GM21529 (cell line): ENCODE results near the gene TNMD.
A peak's percentile ranks its signal among the peaks of the same experiment; 100 is the strongest.
"Not testable (repeated sequence)": the region's sequence is repeated elsewhere in the genome, so short reads cannot be mapped to it uniquely, and the experiment has no call there.

Source experiments
- ATAC-seq: cut with Tn5 transposase; IDR thresholded peaks from one replicate; pipeline ENCODE4 v1.9.1; 2021; ENCODE audit not compliant: unreplicated experiment

The TNMD gene

GRCh38 chrX:100584611-100585010, at the start of gene TNMD:
TNMD (plus strand) TSS chrX:100584936; CDS start chrX:100585019, 83 bp downstream.
- ATAC-seq = no peak

DNA sequence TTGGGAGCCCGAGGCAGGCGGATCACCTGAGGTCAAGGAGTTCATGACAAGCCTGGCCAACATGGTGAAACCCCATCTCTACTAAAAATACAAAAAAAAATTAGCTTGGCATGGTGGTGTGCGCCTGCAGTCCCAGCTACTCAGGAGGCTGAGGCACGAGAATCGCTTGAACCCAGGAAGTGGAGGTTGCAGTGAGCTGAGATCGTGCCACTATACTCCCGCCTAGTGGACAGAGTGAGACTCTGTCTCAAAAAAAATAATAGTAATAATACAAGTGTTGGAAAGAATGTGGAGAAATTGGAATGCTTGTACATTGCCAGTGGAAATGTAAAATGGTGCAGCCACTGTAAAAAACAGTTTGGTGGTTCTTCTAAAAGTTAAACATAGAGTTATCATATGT, 19.2 kb upstream of the TNMD start:
- not testable (repeated sequence) for ATAC-seq

- ATAC-seq = no peak
These were observed 2.0 kb downstream of the TNMD start for GRCh38 chrX:100586747-100587146.

- no peak for ATAC-seq
These were observed 3.1 kb downstream of the TNMD start for GRCh38 chrX:100587861-100588260.

- ATAC-seq = no peak
These were observed 6.7 kb downstream of the TNMD start for GRCh38 chrX:100591256-100592051.

- no peak for ATAC-seq
These were observed 8.4 kb downstream of the TNMD start for GRCh38 chrX:100593126-100593525.

GRCh38 chrX:100593581-100593980, 8.8 kb downstream of the TNMD start:
- no peak for ATAC-seq

GRCh38 chrX:100596601-100597000, 11.9 kb downstream of the TNMD start:
- no peak for ATAC-seq

- ATAC-seq = no peak
These were observed 14.7 kb downstream of the TNMD start for GRCh38 chrX:100599456-100599855.

GRCh38 chrX:100600340-100600739, 15.6 kb downstream of the TNMD start:
- no peak for ATAC-seq

DNA sequence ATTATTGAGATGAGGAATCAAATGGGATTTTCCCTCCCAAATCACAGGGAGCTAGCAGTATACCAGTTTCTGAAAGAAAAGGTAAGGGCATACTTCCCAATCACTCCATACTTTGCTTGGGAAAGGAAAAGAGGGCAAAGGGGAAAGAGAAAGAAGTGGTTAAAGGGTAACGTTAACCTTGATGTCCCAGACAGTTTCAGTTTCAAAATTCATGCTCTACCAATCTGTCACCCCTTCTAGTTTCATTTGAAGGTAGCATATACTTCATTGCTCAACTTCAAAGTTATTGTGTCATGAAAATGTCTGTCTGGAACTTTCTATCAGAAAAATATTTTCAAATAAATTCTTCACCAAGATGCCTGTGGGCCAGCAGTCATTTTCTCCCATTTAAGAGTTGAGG, 16.0 kb downstream of the TNMD start:
- ATAC-seq = peak; percentile 48

DNA sequence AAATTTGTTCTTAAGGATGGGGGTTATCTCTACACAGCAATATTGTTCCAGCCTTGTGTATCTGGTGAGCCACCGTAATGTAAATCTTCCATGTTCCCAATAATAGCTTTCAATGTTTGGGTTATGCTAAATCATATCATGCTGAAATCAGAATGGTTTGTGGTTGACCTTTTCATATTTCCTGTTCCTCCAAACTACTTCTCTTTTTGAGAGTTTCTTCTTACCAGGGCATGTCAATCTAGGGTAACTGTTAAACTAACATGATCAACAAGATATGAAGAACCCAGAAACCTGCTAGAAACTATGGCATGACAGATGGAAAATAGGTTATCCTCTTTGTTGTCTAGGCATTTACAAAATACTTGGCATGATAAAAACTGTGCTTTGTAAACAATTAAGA, 22.0 kb downstream of the TNMD start:
- ATAC-seq = no peak

DNA sequence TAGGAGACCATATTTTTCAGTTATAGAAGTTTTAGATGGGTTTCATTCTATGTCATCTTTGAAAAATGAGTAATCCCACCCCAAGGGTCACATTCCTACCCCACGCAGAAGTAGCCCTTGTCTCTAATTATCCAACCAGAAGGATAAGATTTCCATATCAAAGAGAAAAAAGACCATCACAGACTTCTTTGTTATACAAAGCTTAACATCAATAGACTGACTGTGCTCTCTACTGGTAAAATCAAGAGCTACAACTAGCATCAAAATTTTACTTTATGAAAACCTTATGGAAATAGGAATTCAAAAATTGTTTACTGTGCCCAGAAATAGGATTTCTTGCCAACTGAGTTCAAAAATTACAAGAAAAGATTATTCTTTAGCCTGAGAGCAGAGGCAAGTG, 24.9 kb downstream of the TNMD start:
- ATAC-seq = no peak

DNA sequence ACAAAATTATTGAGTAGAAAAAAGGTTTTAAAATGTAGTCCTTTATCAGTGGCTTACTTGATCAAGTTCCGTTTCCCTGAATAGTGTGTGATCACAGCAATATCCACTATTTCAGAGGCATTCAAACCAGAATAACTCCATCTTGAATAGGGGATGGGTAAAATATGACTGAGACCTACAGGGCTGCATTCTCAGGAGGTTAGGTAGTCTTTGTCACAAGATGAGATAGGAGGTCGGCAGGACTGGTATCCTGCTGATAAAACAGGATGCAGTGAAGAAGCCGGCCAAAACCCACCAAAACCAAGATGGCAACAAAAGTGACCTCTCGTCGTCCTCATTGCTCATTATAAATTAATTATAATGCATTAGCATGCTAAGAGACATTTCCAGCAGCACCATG, 27.2 kb downstream of the TNMD start:
- ATAC-seq = no peak

DNA sequence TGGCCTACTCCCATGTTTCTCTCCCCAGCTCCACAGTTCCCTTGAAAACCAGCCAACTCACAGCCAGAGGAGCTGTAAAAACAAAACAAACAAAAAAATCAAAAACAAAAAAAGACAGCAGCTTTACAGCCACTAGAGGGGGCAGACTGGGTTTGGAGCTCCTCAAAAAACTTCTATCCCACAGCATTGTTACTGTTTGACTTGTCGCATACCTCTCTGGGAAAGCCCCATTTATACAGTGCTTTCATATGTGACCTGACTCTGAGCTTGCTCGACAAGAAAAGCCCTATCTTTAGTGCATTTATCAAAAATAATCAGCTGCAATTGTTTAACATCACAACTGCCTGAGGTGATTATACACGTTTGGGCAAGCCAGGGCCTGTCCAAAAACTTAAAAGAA, 30.3 kb downstream of the TNMD start:
- ATAC-seq = peak; percentile 100

- no peak for ATAC-seq
These were observed 38.3 kb downstream of the TNMD start for GRCh38 chrX:100623001-100623400.

DNA sequence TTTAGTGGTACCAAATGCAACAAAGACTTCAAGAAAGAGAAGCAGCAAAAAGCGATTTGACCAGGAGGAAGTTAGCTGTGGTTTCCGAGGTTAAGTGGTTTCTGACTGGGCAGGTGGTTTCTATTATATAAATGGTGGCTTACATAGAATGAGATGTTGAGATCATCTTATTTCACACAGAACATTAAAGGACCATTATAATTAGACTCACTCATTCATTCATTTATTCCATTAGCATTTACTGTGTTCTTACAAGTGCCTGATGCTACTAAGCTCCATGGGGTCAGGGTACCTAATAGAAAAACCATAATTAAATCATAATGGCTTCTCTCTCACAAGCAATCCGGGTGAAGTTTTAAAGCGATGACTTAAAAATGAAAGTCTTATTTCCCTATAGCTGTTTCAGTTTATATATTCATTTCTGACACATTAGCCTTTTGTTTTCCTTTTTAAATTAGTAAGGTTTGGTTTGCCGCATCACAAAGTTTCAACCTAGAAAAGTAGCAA, 41.3 kb downstream of the TNMD start:
- peak; percentile 96 for ATAC-seq

GRCh38 chrX:100635040-100635439, 50.3 kb downstream of the TNMD start:
- ATAC-seq = no peak

DNA sequence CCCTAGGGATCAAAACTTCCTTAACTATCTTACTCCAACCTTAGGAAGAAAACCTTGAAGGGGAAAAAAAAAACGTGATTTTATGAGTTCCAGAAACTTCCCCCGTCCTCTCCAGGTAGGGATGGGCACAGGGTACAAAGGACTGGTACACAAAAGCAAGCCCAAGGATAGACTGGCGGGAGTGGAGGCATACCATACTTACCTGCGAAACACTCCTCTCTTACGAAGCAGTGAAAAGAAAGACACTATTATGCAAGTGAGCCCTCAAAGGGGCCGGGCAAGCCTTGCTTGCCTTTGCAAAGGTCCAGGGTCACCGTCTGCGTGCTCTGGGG, 51.2 kb downstream of the TNMD start:
- ATAC-seq = no peak

DNA sequence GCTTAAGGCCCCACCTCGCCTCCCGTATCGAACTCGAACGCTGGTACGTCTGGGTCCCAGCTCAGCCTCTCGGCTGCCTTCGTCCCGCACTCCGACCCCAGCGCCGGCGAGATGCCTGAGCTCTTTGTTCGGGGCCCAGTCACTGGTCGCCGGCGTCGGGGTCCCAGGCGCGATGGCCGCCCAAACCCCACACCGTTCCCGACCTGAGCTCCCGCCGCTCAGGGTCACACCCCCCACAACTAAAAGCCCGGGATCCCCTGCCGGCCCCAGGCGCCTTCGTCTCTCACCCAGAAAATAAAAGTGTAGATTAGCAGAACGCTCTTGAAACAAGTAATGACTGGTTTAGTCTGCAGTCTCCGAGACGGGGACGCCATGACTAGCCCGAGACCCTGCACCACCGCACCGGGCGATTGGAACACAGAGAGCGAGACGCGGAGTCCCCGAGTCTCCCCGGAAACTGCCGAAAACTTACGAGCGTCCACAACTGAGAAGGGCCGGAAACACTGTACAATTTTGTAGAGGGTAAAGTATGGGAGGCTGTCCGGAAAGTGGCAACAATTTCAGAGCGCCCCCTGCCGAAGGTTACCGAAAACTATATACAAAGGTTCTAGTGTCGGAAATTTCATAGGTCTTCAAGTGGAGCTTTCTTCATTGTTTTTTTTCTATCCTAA, 51.7 kb downstream of the TNMD start, which contains the start of gene TSPAN6:
TSPAN6 (minus strand) TSS at position 486 of the 671 bp plus-strand sequence; CDS start at position 374, 112 bp downstream.
- peak; percentile 93 for ATAC-seq

- no peak for ATAC-seq
These were observed 57.6 kb downstream of the TNMD start for GRCh38 chrX:100642290-100642689.

DNA sequence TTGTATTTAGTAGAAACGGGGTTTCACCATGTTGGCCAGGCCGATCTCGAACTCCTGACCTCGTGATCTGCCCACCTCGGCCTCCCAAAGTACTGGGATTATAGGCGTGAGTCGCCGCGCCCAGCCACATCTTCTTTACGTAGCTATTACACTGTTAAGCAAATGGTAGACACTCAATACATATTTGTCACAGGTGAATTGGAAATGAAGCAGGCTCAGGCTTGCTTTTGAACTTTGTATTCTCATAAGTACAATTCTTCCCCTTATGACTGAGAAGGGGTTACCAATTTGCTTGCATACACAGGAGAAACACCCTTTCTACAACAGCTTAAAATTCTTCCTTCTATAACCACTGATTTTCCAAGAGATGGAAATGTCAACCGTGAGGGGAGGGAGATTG, 58.5 kb downstream of the TNMD start:
- no peak for ATAC-seq
